Uterus (tissue), 2 donors: Measurements from ENCODE around the gene ABCC6.

Experiments
- POLR2A ChIP-seq, 2 donors: fragments of 450-650 bp; IDR thresholded peaks; one replicate each; pipeline ENCODE4 v1.6.1; 2016; ENCODE audit warnings: antibody characterized with exemption in 2 of 2, mild to moderate bottlenecking in 1 of 2, moderate library complexity in 1 of 2
- TF ChIP-seq, protein P1 (sequence below), 4 experiments: fragments of 200-600 bp in 2 of 4; fragments of 450-650 bp in 2 of 4; sonication (generic) in 2 of 4; IDR thresholded peaks; one replicate each; pipeline ENCODE4 v1.5.1; 2016 to 2019; ENCODE audit warnings: antibody characterized with exemption in 4 of 4, mild to moderate bottlenecking in 2 of 4, moderate library complexity in 1 of 4

DNA sequence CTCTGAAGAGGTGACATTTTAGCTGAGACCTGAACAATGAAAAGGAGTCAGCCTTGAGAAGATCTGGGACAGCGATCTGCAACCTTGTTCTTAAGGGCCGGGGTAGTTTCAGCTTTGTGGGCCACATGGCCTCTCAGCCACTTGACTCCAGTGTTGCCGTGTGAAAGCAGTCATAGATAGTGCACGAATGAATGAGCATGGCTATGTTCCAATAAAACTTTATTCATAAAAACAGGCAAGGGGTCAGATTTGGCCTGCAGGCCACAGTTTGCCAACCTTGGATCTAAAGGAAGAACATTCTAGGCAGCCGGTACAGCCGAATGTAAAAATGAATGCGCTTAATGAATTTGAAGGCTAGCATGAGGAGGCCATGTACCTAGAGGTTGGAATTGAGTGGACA lies 83.5 kb downstream of the ABCC6 start:
- TF ChIP-seq, protein P1, sequence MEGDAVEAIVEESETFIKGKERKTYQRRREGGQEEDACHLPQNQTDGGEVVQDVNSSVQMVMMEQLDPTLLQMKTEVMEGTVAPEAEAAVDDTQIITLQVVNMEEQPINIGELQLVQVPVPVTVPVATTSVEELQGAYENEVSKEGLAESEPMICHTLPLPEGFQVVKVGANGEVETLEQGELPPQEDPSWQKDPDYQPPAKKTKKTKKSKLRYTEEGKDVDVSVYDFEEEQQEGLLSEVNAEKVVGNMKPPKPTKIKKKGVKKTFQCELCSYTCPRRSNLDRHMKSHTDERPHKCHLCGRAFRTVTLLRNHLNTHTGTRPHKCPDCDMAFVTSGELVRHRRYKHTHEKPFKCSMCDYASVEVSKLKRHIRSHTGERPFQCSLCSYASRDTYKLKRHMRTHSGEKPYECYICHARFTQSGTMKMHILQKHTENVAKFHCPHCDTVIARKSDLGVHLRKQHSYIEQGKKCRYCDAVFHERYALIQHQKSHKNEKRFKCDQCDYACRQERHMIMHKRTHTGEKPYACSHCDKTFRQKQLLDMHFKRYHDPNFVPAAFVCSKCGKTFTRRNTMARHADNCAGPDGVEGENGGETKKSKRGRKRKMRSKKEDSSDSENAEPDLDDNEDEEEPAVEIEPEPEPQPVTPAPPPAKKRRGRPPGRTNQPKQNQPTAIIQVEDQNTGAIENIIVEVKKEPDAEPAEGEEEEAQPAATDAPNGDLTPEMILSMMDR (IDR thresholded peaks at IDR 0.05), result no peak
- no peak for TF ChIP-seq POLR2A (IDR thresholded peaks at IDR 0.05)
